Right lobe of liver (tissue), 4 donors: Measurements from ENCODE around the gene CD59.

Source experiments
- CTCF ChIP-seq, 4 donors: fragments of 200-600 bp in 3 of 4; fragments of 450-650 bp in 1 of 4; IDR thresholded peaks; one replicate each; pipeline versions ENCODE4 v1.5.1 to v1.8.0; 2016 to 2022; ENCODE audit warnings: antibody characterized with exemption in 4 of 4, mild to moderate bottlenecking in 2 of 4
- POLR2A ChIP-seq: fragments of 450-650 bp; IDR thresholded peaks from one replicate; pipeline ENCODE4 v1.6.1; 2017; ENCODE audit warnings: antibody characterized with exemption, mild to moderate bottlenecking
- donor health status: DM: no; HTN: no; CAD: no.
- donor health status: DM: no; HTN: no; CAD: no.
- donor health status: DM: no; HTN: yes; CAD: no.

GRCh38 chr11:33703234-33703633 lies 33.0 kb downstream of the CD59 start:
- TF ChIP-seq POLR2A (no peak), CTCF (IDR thresholded peaks at IDR 0.05) (no peak)
